HG02678 (cell line): Measurements from ENCODE around the gene TM6SF1.

Experiments used
- ATAC-seq: cut with Tn5 transposase; IDR thresholded peaks from one replicate; pipeline ENCODE4 v1.9.1; 2021; ENCODE audit warnings: mild to moderate bottlenecking, moderate library complexity; ENCODE audit not compliant: unreplicated experiment

Gene TM6SF1

DNA sequence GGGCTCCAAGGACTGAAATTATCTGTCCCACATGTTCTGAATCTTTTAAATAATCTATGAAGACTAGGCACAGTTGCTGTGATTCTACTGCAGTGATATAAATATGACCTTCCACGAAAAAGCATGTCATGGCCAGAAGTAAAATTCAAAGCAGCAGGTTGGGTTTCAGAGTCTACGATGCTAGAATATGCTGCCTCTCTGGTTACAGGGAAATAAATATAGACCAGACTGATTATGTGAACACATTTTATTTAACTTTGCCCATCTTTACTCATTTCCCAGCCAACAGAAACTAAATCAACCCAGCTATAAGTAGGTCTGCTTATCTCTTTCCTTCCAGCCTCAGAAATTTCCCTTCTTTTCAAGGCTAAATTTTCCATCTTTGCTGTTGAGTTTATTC, 19.9 kb upstream of the TM6SF1 start:
- ATAC-seq: no peak

DNA sequence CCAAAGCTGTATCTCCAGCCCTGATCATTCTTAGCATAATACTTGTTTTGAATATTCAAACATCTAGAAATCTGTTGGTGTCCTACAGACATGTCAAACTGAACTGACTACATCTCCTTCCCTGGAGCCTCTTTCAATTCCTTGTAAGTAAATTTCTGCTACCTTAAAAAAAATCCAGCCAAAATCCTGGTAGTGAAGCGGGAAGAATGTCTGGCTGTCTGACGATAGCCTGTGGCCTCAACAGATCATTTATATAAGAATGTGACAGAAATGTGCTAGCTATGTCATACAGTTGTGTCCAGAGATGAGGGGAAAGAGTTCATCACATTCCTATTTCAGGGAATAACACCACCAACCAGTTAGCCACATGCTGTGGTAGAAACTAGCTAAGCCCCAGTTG, 18.6 kb upstream of the TM6SF1 start:
- ATAC-seq: no peak

DNA sequence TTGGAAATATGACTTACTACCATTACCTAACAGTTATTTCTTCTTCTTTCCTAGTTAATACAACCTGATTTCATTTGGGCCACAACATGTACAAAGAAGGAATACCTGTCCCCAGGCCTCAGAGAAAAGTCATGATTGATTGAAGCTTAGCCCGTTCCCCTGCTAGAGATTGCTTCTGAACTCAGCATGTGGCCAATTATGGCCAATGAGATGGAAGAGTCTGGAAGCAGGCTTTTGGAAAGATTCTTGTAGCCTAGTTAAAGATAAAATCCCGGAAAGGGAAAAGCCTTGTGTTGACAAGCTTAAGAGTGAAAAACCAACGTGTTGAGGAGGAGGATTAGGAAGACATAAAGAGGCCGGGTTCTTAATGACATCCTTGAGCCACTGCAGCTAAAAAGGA, 17.0 kb upstream of the TM6SF1 start:
- ATAC-seq: no peak

DNA sequence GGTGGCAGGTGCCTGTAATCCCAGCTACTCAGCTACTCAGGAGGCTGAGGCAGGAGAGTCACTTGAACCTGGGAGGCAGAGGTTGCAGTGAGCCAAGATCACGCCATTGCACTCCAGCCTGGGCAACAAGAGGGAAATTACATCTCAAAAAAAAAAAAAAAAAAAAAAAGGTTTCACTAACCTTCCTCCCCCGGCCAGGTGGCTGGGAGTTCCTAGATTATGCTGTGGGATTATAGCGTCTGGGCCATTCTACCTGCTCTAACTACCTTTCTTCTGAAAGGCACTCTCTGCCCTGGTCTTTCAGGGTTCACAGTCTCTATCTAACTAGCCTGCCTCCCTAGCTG, 15.5 kb upstream of the TM6SF1 start:
- ATAC-seq: peak; percentile 21

DNA sequence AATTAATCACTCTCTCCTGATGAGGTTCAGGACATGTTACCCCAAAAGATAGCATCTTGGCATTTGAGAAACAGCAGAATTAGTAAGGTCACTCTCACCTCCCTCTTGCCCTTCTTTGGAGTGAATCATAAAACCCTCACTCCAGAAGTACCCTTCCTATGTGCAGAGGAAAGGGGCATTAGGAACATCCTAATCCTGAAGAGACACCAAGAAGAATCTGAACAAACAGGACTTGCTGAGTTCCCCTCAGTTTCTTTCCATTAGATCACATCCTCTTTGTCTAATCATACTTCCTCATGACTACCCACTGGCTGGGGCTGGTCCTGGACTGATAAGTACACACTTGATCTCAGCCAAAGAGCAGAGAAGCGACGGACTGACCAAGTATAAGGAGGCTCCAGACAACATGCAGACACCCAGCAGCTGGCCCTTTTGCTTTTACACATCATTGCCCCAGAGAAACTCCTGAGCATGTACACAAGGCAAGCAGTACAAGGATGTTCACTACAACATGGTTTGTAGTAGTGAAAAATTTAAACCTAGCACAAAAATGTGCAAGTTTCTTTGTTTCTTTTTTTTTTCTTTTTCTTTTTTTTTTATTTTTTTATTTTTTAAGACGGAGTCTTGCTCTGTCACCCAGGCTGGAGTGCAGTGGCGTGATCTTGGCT, 15.0 kb upstream of the TM6SF1 start:
- peak; percentile 77 for ATAC-seq

DNA sequence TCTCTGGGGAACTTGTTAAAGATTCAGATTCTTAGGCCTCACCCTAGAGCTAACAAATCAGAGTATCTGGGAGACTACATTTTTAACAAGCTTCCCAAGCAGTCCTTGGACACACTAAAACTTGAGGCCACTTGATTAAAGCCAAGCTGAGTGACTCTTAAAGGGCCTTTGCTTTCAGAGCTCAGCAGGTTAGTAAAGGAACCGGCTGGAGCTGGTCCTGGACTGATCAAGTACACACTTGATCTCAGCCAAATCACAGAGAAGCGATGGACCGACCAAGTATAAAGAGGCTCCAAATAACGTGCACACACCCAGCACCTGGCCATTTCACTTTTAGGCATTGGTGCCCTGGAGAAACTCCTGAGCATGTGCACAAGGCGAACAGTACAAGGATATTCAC, 12.9 kb upstream of the TM6SF1 start:
- no peak for ATAC-seq

DNA sequence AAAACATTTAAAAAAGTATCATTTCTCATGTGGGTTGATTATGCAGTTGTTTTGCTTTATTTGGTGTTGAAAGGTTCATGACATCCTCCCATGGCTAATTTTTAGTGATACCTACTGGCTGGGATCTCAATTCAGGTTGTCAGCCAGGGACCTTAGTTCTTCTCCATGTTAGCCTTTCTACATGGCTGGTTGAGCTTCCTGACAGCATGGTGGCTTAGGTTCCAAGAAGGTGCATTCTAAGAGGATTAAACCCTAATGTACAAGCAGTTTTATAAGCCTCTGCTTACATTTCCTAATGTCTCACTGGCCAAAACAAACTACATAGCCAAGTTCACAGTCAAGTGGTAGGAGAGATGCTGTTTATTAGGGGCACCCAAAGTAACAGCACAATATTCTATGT, 9.4 kb upstream of the TM6SF1 start:
- ATAC-seq: no peak

DNA sequence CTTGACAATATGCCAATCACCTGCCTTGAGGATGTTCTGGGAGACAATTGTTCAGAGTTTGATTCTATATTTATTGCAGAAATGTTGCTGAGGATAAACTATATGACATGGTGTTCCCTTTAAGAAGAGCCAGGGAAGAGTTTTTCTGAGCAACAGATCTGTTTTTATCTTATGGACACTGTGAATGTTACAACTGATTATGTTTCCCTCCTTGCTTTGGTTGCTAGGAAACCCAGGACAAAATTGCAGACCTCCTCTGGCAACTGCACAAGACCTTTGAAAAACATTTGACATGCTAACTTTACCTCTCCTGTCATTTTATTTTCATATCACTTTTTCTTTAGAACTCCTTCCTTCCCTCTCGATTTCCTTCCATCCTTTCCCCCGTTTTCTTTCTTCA, 8.2 kb upstream of the TM6SF1 start:
- no peak for ATAC-seq

DNA sequence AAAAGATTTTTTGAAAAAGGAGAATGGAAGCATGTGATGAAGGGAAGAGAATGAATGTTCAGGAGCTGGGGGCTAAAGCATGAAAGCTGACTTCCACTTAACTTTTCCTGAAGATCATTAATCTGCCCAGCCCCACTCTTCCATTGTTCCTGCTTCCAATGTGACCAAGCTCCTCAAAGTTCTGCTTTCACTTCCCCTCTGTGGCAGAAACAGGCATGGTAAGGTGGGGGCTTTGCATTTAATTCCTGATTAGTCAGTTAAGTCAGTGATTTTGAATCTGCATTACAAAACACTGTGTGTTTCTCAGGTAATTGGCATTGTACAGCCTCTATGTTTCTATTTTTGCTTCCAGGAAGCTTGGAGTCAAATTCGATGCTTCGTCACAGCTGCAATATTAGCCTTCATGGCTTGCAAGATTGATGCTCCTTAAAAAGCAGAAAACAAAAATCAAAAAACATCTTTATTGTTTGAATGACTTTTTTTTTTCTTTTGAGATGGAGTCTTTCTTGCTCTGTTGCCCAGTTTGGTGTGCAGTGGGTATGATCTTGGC, 7.3 kb upstream of the TM6SF1 start:
- ATAC-seq: no peak

DNA sequence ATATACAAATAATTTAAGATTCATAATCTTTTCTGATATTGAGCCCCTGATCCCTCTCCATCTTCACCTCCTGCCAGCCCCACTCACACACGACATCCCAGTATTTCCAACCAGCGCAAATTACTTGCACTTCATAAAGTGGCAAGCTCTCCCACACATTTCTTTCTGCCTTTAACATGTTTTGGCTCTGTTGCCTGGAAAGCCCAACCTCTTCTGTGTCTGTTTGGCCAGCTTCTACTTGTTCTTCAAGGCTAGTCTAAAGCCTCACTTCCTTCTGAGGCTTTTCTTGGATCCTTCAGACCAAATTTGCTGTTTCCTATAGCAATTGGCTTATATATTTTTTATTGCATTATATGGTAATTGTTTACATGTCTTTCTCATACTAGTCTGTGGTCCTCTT, 5.1 kb upstream of the TM6SF1 start:
- no peak for ATAC-seq

DNA sequence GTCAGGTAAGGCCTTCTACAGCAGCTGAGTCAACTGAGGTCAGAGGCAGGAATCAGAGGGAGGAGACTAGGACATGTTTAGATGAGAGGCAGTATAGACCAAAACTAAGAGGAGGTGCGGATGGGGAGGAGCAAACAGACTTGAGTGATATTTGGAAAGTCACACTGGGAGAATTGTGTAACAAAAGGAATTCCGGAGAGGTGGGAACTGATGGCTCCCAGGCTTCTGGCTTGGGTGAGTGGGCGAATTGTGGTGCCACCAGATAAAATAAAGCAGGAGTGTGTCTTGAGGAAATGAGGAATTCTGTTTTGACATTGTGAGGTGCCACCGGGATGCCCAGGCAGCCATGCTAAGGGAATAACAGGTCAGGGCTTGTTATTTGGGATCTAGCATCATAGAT, 3.3 kb upstream of the TM6SF1 start:
- ATAC-seq: no peak

DNA sequence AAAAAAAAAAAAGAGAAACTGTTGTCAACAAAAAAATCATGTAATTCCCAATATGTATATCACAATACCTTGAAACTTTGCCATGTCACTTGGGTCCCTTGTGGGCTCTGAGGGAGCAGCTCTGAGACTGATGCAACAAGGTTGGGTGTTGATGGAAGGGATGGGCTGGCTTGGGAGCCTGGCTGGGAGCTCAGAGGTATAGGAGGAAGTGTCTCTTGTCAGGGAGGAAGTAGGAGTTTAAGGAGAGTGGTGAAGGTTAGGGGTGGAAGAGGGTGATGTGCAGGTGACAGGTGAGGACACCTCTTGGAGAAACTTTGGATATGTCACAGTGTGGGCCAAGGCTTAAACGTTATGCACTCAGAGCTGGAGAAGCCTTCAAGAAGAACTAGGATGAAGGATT, 2.0 kb upstream of the TM6SF1 start:
- no peak for ATAC-seq

DNA sequence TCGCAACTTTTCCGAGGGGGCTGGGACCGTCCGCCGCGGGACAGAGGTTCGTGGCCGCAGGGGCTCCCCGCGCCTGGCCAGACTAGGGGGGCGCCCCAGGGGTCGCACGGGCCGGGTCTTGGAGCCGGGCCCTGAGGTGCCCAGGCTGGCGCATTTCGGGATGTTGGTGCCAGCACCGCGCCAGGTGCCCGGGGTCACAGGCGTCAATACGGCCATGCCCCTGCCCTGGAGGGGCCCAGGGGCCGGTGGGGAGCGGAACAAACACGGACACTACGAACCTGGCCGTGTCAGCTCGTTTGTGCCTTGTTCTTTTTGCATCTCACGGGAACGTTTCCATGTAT, 366 bp downstream of the TM6SF1 start:
- ATAC-seq: peak; percentile 8

DNA sequence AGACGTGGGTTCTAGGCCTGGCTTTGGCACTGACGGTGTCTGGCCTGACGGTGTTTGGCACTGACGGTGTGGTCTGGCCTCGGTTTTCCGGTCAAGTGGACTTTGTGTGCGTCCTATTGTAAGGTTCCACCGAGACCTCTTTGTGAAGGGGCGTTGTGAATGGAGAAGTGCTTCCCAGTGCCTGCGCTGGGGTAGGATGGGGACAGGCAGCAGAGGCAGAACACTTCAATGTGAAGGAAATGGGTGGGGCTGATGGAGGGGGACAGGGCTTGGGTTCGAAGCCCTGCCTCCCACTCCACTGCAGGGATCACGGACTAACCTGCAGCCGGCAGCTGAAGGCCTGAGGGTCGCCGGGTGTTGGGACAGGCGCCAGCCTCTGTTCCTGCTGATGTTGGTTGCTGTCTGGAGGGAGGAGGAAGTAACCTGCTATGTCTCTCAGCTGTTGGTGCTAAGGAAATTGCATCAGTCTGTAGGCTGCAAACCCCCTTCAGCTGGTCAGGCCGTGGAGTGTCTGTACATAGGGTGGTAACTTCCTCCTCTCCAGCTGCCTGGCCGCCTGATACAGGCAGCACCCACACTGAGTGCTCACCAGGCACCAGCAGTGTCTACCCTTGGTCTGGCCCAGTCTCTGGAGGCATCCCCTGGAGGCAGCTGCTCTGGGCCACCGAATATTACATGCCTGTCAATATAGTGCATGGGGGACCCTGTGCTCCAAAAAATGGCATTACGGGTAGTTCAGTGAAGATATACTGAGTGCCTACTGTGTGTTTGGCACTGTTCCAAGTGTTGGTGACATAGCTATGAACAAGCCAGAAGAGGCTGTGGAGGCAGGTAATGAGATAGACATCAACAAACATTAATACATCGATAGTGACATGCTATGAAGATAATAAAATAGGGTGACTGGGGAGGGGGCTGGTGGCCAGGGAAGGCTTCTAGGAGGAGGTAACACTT, 1.1 kb downstream of the TM6SF1 start:
- ATAC-seq: peak; percentile 63

DNA sequence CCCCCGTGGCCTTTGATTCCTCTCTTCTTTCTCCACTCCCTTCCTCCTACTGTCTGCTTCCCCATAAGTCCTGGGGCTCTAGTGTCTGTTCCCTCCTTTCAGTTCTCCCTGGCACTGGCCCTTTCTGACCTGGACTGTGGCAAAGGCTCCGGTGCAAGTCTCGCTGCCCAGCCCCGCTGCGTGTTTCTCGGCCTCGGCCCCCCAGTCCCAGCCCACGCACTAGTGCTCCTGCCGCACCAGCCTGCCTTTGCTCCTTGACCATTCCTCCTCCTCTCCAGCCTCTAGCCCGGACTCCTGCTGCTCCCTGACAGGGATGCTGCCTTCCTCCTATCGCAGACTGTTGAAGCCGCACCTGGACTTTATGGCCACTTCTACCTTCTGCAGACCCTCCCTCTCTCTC, 2.1 kb downstream of the TM6SF1 start:
- no peak for ATAC-seq

DNA sequence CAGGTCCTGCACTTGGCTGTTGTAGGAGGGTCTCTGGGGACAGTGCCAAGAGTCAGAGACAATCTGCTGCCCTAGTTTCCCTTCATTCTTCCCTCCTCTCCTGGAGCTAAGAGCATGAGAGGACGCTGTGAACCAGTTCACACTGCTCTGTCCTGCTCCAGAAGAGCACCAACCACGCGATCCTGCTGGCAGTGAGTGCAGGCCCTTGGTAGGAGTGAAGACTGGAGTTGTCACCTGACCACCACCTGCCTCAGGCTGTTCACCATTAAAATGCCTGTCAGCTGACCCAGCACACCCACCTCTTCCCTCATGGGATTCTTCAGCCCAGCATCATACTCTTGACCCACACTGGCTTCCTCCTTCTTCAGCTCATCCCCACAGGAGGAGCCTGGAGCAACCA, 2.9 kb downstream of the TM6SF1 start:
- ATAC-seq: no peak

DNA sequence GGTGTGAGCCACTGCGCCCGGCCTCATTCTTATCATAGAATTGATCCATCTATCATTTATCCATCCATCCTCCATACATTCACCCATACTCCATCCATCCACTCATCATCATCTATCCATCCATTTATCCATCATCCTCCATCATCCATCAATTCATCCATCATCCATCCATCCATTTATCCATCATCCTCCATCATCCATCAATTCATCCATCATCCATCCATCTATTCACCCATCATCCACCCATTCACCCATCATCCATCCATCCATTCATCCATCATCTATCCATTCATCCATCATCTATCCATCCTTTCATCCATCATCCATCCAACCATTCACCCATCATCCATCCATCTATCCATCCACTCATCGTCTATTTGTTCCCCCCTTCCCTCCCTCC, 3.7 kb downstream of the TM6SF1 start:
- ATAC-seq: no peak

DNA sequence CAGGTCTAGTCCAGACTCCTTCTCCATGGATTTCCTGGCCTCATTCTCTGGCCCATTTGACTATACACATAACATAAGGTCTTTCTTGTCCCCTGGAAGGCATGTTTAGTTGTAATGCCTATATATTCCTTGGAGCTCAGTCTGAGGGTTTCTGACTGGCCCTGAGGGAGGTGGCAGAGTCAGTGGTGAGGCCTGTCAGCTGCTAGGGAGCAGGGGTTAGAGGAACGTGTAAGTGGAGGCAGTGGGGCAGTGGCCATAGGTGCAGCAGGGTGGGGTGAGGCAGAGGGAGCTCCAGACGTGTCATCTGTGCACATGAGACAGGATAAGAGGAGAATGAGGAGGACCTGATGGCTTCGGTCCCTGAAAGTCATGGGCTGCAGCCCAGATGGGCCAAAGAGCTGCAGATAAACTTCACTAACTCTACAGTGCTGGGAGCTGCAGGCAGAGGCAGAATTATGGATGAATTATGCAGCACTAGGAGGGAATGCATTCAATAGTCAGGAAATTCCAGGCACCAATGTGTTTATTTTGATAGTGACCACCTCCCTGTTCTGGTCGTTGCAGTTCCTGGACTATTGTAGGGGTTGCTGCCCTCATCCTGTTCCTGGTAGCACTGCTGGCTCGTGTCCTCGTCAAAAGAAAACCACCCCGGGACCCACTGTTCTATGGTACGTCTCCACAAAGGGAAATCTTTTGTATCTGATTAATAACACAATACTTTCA, 4.9 kb downstream of the TM6SF1 start:
- ATAC-seq: no peak

DNA sequence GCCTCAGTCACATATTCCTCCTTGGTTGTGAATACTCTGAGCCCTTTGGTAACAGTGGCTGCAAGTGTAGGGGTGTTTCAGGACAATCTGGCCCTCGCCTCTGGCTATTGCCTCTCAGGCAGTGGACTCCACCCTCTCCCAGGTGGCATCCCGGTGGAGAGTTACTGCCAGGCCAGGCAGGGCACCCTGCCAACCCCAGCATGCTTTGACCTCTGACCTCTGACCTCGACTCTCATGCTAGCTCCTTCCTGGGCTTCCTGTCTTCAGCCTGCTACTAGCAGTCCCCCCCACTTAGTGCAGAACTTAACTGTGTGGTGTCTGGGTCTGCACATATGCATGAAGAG, 5.5 kb downstream of the TM6SF1 start:
- ATAC-seq: no peak

DNA sequence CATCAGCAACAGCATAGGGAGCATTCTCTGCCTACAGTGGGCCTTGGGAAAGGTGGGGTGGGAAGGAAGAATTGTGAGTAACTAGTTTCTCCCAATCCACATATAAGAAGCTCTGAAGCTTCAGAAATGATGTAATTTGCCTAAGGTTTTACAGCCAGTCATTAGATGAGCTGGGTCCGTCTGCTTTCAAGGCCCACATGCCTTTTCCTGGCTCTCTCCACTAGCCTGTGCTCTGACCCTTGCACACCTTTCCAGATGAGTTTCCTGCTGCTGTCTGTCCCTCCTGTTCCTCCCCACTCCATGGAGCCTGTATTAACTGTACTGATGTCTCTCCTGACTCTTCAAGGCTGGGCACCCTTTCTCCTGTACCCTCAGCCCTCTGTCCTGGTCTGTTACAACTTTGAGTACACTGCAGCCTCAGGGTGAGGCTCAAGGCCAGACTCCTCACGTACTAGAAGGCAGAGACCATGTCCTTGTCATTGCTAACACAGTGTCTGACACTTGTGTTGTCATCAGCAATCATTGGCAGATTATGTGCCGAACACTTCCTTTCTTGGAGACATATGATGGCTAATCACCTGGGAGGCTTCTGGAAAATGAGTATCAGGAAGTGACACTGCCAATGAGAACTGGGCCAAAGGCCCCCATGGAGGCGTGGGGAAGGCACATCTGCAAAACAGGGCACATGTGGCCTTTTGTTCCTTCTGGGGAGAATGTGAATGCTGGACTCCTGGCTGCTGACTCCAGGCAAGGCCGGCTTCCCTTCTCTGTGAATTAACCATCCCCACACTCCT, 6.6 kb downstream of the TM6SF1 start:
- ATAC-seq: no peak

DNA sequence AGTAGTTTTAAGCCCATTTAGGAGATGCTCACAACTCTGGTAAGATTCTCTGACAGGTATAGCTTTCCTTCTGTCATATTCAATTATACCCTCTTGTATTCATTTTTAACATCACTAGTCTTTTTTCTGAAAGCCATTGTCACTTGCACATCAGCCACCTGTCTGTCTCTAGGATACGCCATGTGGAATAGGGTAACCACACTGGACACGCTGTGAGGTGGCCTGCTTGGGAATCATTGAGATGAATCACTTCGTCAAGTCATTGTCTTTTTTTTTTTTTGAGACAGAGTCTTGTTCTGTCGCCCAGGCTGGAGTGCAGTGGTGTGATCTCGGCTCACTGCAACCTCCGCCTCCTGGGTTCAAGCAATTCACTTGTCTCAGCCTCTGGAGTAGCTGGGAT, 7.4 kb downstream of the TM6SF1 start:
- no peak for ATAC-seq
